ENCODE measurements around the gene ACTG1.

Gene ACTG1

GRCh38 chr17:81547614-81547982 is 35.0 kb upstream of the ACTG1 start:
- Histone ChIP-seq H3K18ac (ENCODE audit: low read depth in 1 of 2, low read length in 2 of 2) (no peak overlapping the region), H3K23ac (ENCODE audit: low read length in 2 of 2) (no peak overlapping the region), H2BK5ac (ENCODE audit: low read depth, low read length, poor library complexity, severe bottlenecking) (no peak overlapping the region), H4K91ac (ENCODE audit: low read length) (no peak overlapping the region), H3K14ac (ENCODE audit: low read length in 2 of 2) (no peak overlapping the region), H3K4me2 (ENCODE audit: low read length, poor library complexity, severe bottlenecking) (no peak overlapping the region), H3K9me3 (ENCODE audit: control insufficient read depth, low read length) (no peaks in the 10 kb centered on the region), H3K9ac (ENCODE audit: low read length) (no peak overlapping the region), H3K27me3 (ENCODE audit: control insufficient read depth in 1 of 2, insufficient read depth in 1 of 2, low read length in 2 of 2) (no peaks in the 10 kb centered on the region), H2BK15ac (ENCODE audit: low read depth, poor library complexity, severe bottlenecking) (no peak overlapping the region), H3K36me3 (ENCODE audit: control insufficient read depth in 1 of 2, insufficient read depth in 2 of 2, low read depth in 1 of 2, low read length in 2 of 2) (peaks cover 77 to 81% of the 10 kb centered on the region in 2 experiments), H2AK5ac (ENCODE audit: low read length, severe bottlenecking) (no peak overlapping the region), H2BK120ac (ENCODE audit: low read depth, low read length) (no peak overlapping the region), H2AFZ (ENCODE audit: low read depth, low read length) (no peak overlapping the region), H3K4me1 (ENCODE audit: control insufficient read depth, insufficient read depth, low read depth, low read length) (peaks cover 24% of the 10 kb centered on the region), H3K4ac (ENCODE audit: low read depth in 1 of 2, low read length in 2 of 2) (no peak overlapping the region), H2BK12ac (ENCODE audit: low read length in 2 of 2) (no peak overlapping the region), H3K27ac (ENCODE audit: low read length, poor library complexity, severe bottlenecking) (no peak overlapping the region), H4K8ac (ENCODE audit: low read length) (no peak overlapping the region), H3K4me3 (ENCODE audit: insufficient read depth in 1 of 2, low read depth in 1 of 2, low read length in 2 of 2) (no peak overlapping the region), H3K79me1 (replicated peaks; ENCODE audit: low read length, poor library complexity, severe bottlenecking) (peaks cover 33% of the 10 kb centered on the region)
- no peak for DNase-seq
- WGBS: 86% methylated on average over 14 of the region's 14 CpGs

GRCh38 chr17:81546906-81547613 is 34.5 kb upstream of the ACTG1 start:
- H3K27me3 ChIP-seq (ENCODE audit: control insufficient read depth in 1 of 2, insufficient read depth in 1 of 2, low read length in 2 of 2): no peaks in the 10 kb centered on the region
- H3K4me2 ChIP-seq (ENCODE audit: low read length, poor library complexity, severe bottlenecking): no peak overlapping the region
- no peak overlapping the region for H3K9ac ChIP-seq (ENCODE audit: low read length)
- H3K4ac ChIP-seq (ENCODE audit: low read depth in 1 of 2, low read length in 2 of 2): no peak overlapping the region
- H3K9me3 ChIP-seq (ENCODE audit: control insufficient read depth, low read length): no peaks in the 10 kb centered on the region
- H3K36me3 ChIP-seq (ENCODE audit: control insufficient read depth in 1 of 2, insufficient read depth in 2 of 2, low read depth in 1 of 2, low read length in 2 of 2): peaks cover 82 to 86% of the 10 kb centered on the region in 2 experiments
- H2BK15ac ChIP-seq (ENCODE audit: low read depth, poor library complexity, severe bottlenecking): no peak overlapping the region
- no peak overlapping the region for H2AFZ ChIP-seq (ENCODE audit: low read depth, low read length)
- H4K8ac ChIP-seq (ENCODE audit: low read length): no peak overlapping the region
- H4K91ac ChIP-seq (ENCODE audit: low read length): no peak overlapping the region
- H2BK120ac ChIP-seq (ENCODE audit: low read depth, low read length): no peak overlapping the region
- no peak overlapping the region for H2BK12ac ChIP-seq (ENCODE audit: low read length in 2 of 2)
- no peak overlapping the region for H2BK5ac ChIP-seq (ENCODE audit: low read depth, low read length, poor library complexity, severe bottlenecking)
- H3K23ac ChIP-seq (ENCODE audit: low read length in 2 of 2): no peak overlapping the region
- H3K79me1 ChIP-seq (replicated peaks; ENCODE audit: low read length, poor library complexity, severe bottlenecking): peaks cover 33% of the 10 kb centered on the region
- no peak overlapping the region for H3K27ac ChIP-seq (ENCODE audit: low read length, poor library complexity, severe bottlenecking)
- no peak overlapping the region for H3K4me3 ChIP-seq (ENCODE audit: insufficient read depth in 1 of 2, low read depth in 1 of 2, low read length in 2 of 2)
- no peak overlapping the region for H3K18ac ChIP-seq (ENCODE audit: low read depth in 1 of 2, low read length in 2 of 2)
- 94% methylated on average over 36 of the region's 36 CpGs for WGBS
- H3K4me1 ChIP-seq (ENCODE audit: control insufficient read depth, insufficient read depth, low read depth, low read length): peaks cover 24% of the 10 kb centered on the region
- H3K14ac ChIP-seq (ENCODE audit: low read length in 2 of 2): no peak overlapping the region
- H2AK5ac ChIP-seq (ENCODE audit: low read length, severe bottlenecking): no peak overlapping the region
- no peak for DNase-seq

DNA sequence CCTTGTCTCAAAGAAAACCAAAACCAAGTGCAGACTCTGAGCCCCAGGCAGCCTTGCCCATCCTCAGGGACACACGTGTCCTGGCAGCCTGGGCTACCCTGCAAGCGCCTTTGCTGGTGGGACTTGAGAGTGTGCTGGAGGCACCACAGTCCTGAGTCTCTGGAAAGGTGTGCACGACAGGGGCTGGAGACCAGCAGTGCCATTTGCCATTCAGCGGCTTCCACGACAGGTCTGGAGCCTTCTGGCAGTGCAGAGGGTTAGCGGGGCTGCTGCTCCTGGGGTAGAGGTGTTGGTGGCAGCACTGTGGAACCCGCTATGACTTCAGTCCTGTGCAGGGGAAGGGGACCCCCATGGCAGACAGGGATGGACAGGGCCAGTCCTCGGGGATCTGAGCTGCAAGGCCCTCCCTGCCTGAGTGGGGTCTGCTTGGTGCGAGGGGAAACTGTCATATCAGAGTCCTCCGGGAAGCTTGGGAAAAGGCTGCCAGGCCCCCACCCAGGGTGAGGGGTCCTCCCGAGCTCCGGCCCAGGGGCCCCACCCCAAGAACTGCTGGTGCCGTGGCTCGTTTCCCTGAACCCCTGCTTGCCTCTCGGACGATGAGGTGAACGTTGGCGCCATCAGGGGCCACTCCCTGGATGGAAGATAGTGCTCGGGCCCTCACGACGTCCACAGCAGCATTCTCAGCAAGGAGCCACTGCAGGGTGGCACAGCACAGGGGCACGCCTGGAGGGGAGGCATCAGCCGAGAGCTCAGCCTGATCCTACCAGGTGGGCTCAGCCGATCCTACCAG is 32.8 kb upstream of the ACTG1 start:
- Histone ChIP-seq H3K18ac (ENCODE audit: low read depth in 1 of 2, low read length in 2 of 2) (no peak overlapping the region), H2AK5ac (ENCODE audit: low read length, severe bottlenecking) (no peak overlapping the region), H3K14ac (ENCODE audit: low read length in 2 of 2) (no peak overlapping the region), H3K36me3 (ENCODE audit: control insufficient read depth in 1 of 2, insufficient read depth in 2 of 2, low read depth in 1 of 2, low read length in 2 of 2) (peaks cover 91 to 93% of the 10 kb centered on the region in 2 experiments), H3K27me3 (ENCODE audit: control insufficient read depth in 1 of 2, insufficient read depth in 1 of 2, low read length in 2 of 2) (no peaks in the 10 kb centered on the region), H3K23ac (ENCODE audit: low read length in 2 of 2) (no peak overlapping the region), H3K9me3 (ENCODE audit: control insufficient read depth, low read length) (no peaks in the 10 kb centered on the region), H3K4me2 (ENCODE audit: low read length, poor library complexity, severe bottlenecking) (no peak overlapping the region), H3K79me1 (replicated peaks; ENCODE audit: low read length, poor library complexity, severe bottlenecking) (peaks cover 27% of the 10 kb centered on the region), H2BK12ac (ENCODE audit: low read length in 2 of 2) (no peak overlapping the region), H4K8ac (ENCODE audit: low read length) (no peak overlapping the region), H3K9ac (ENCODE audit: low read length) (no peak overlapping the region), H3K4me1 (ENCODE audit: control insufficient read depth, insufficient read depth, low read depth, low read length) (peaks cover 12% of the 10 kb centered on the region), H2BK120ac (ENCODE audit: low read depth, low read length) (no peak overlapping the region), H2BK5ac (ENCODE audit: low read depth, low read length, poor library complexity, severe bottlenecking) (no peak overlapping the region), H3K4me3 (ENCODE audit: insufficient read depth in 1 of 2, low read depth in 1 of 2, low read length in 2 of 2) (no peak overlapping the region), H3K27ac (ENCODE audit: low read length, poor library complexity, severe bottlenecking) (no peak overlapping the region), H3K4ac (ENCODE audit: low read depth in 1 of 2, low read length in 2 of 2) (no peak overlapping the region), H2BK15ac (ENCODE audit: low read depth, poor library complexity, severe bottlenecking) (no peak overlapping the region), H4K91ac (ENCODE audit: low read length) (no peak overlapping the region), H2AFZ (ENCODE audit: low read depth, low read length) (no peak overlapping the region)
- WGBS: 94% methylated on average over 24 of the region's 24 CpGs
- no peak for DNase-seq

GRCh38 chr17:81544281-81544974 is 31.8 kb upstream of the ACTG1 start:
- Histone ChIP-seq H3K79me1 (replicated peaks; ENCODE audit: low read length, poor library complexity, severe bottlenecking) (peaks cover 24% of the 10 kb centered on the region), H4K91ac (ENCODE audit: low read length) (no peak overlapping the region), H3K9ac (ENCODE audit: low read length) (no peak overlapping the region), H2BK15ac (ENCODE audit: low read depth, poor library complexity, severe bottlenecking) (no peak overlapping the region), H2BK120ac (ENCODE audit: low read depth, low read length) (no peak overlapping the region), H2BK5ac (ENCODE audit: low read depth, low read length, poor library complexity, severe bottlenecking) (no peak overlapping the region), H3K27ac (ENCODE audit: low read length, poor library complexity, severe bottlenecking) (no peak overlapping the region), H3K23ac (ENCODE audit: low read length in 2 of 2) (no peak overlapping the region), H3K14ac (ENCODE audit: low read length in 2 of 2) (no peak overlapping the region), H3K4me3 (ENCODE audit: insufficient read depth in 1 of 2, low read depth in 1 of 2, low read length in 2 of 2) (no peak overlapping the region), H3K4me2 (ENCODE audit: low read length, poor library complexity, severe bottlenecking) (no peak overlapping the region), H2BK12ac (ENCODE audit: low read length in 2 of 2) (no peak overlapping the region), H3K9me3 (ENCODE audit: control insufficient read depth, low read length) (no peaks in the 10 kb centered on the region), H3K36me3 (ENCODE audit: control insufficient read depth in 1 of 2, insufficient read depth in 2 of 2, low read depth in 1 of 2, low read length in 2 of 2) (peaks cover 90 to 93% of the 10 kb centered on the region in 2 experiments), H3K4ac (ENCODE audit: low read depth in 1 of 2, low read length in 2 of 2) (no peak overlapping the region), H3K18ac (ENCODE audit: low read depth in 1 of 2, low read length in 2 of 2) (no peak overlapping the region), H3K27me3 (ENCODE audit: control insufficient read depth in 1 of 2, insufficient read depth in 1 of 2, low read length in 2 of 2) (no peaks in the 10 kb centered on the region), H2AK5ac (ENCODE audit: low read length, severe bottlenecking) (no peak overlapping the region), H4K8ac (ENCODE audit: low read length) (no peak overlapping the region), H2AFZ (ENCODE audit: low read depth, low read length) (no peak overlapping the region), H3K4me1 (ENCODE audit: control insufficient read depth, insufficient read depth, low read depth, low read length) (peaks cover 3% of the 10 kb centered on the region)
- over 99% methylated on average over 13 of the region's 16 CpGs for WGBS
- DNase-seq: no peak

Data from mesenchymal stem cell (in vitro differentiated cells and primary cell).